GM23338 (cell line): ENCODE results near the gene TCERG1L. TPM values are rescaled to one million over a fixed set of nuclear protein-coding genes. Genes with fewer than 3 reads are reported as not detected.
"Not testable (repeated sequence)": the region's sequence is repeated elsewhere in the genome, so short reads cannot be mapped to it uniquely, and the experiment has no call there.

ENCODE experiments used
- ATAC-seq: fragments of 200-7000 bp; cut with Tn5 transposase; 3 replicates; pipeline ENCODE4 v1.9.1; 2020
- DNase-seq: peaks from one replicate; pipeline ENCODE4 v3.0.0-alpha.2; 2015; ENCODE audit warnings: low spot score
- H2AFZ ChIP-seq: fragments of 200-600 bp; sonication (generic); 2 replicates; pipeline ENCODE4 v1.8.0; 2016; ENCODE audit warnings: antibody characterized with exemption, mild to moderate bottlenecking, moderate library complexity
- H3F3A ChIP-seq: fragments of 200-600 bp; sonication (generic); replicated peaks from 2 replicates; pipeline ENCODE4 v1.8.0; 2017; ENCODE audit warnings: antibody characterized with exemption, mixed run types, low read depth
- H3K27ac ChIP-seq: fragments of 200-600 bp; sonication (generic); 2 replicates; pipeline ENCODE4 v1.6.1; 2016; ENCODE audit warnings: low read depth
- H3K27me3 ChIP-seq: fragments of 200-600 bp; sonication (generic); 2 replicates; pipeline ENCODE4 v1.8.0; 2016; ENCODE audit warnings: mild to moderate bottlenecking, mixed run types, moderate library complexity; ENCODE audit not compliant: insufficient read depth
- H3K36me3 ChIP-seq: fragments of 200-600 bp; sonication (generic); 2 replicates; pipeline ENCODE4 v1.8.0; 2016; ENCODE audit warnings: mild to moderate bottlenecking; ENCODE audit not compliant: insufficient read depth
- H3K4me1 ChIP-seq: fragments of 200-600 bp; sonication (generic); 2 replicates; pipeline ENCODE4 v1.8.0; 2016; ENCODE audit warnings: mild to moderate bottlenecking, moderate library complexity; ENCODE audit not compliant: insufficient read depth
- H3K4me2 ChIP-seq: fragments of 200-600 bp; sonication (generic); 2 replicates; pipeline ENCODE4 v1.7.1; 2017; ENCODE audit warnings: mixed run types
- H3K4me3 ChIP-seq: fragments of 200-600 bp; sonication (generic); 2 replicates; pipeline ENCODE4 v1.6.1; 2016; ENCODE audit warnings: mixed run types
- H3K79me2 ChIP-seq: fragments of 200-600 bp; sonication (generic); replicated peaks from 2 replicates; pipeline ENCODE4 v1.8.0; 2017; ENCODE audit warnings: mild to moderate bottlenecking; ENCODE audit not compliant: insufficient read depth
- H3K9me2 ChIP-seq: fragments of 200-600 bp; sonication (generic); 2 replicates; pipeline ENCODE4 v1.8.0; 2017; ENCODE audit not compliant: insufficient read depth
- H4K20me1 ChIP-seq: fragments of 200-600 bp; sonication (generic); replicated peaks from 2 replicates; pipeline ENCODE4 v1.8.0; 2017; ENCODE audit warnings: mild to moderate bottlenecking; ENCODE audit not compliant: insufficient read depth
- H3K27ac Mint-ChIP-seq: 2 replicates; pipeline ENCODE4 v1.8.0; 2020; ENCODE audit warnings: inconsistent platforms, mild to moderate bottlenecking, moderate library complexity, mixed read lengths
- H3K27me3 Mint-ChIP-seq: 3 replicates; pipeline ENCODE4 v1.8.0; 2022; ENCODE audit warnings: low read depth, mild to moderate bottlenecking, moderate library complexity, mixed read lengths, inconsistent platforms; ENCODE audit not compliant: insufficient read depth, poor library complexity
- H3K36me3 Mint-ChIP-seq: 3 replicates; pipeline ENCODE4 v1.8.0; 2021; ENCODE audit warnings: low read depth, mild to moderate bottlenecking, inconsistent platforms, moderate library complexity, mixed read lengths
- H3K4me1 Mint-ChIP-seq: 3 replicates; pipeline ENCODE4 v1.8.0; 2020; ENCODE audit warnings: mild to moderate bottlenecking, inconsistent platforms, mixed read lengths
- H3K4me3 Mint-ChIP-seq: 3 replicates; pipeline ENCODE4 v1.8.0; 2021; ENCODE audit warnings: moderate library complexity, mild to moderate bottlenecking, inconsistent platforms, mixed read lengths
- H3K9me3 Mint-ChIP-seq: 3 replicates; pipeline ENCODE4 v1.8.0; 2020; ENCODE audit warnings: moderate library complexity, mild to moderate bottlenecking, inconsistent platforms, mixed read lengths
- CREB1 ChIP-seq: fragments of 250-450 bp; sonication (Bioruptor Pico); IDR thresholded peaks from 2 replicates; pipeline ENCODE4 v1.5.0; 2020; ENCODE audit warnings: low read depth, mild to moderate bottlenecking, moderate library complexity
- EZH2 ChIP-seq: fragments of 200-600 bp; sonication (generic); IDR thresholded peaks from one replicate; pipeline ENCODE4 v1.8.0; 2017; ENCODE audit warnings: antibody characterized with exemption, mild to moderate bottlenecking, low read depth; ENCODE audit not compliant: unreplicated experiment
- EZH2phosphoT487 ChIP-seq: fragments of 200-600 bp; sonication (generic); IDR thresholded peaks from one replicate; pipeline ENCODE4 v1.8.1; 2018; ENCODE audit warnings: antibody characterized with exemption; ENCODE audit not compliant: unreplicated experiment
- JUNB ChIP-seq: IDR thresholded peaks from one replicate; pipeline ENCODE4 v1.6.1; 2016; ENCODE audit warnings: antibody characterized with exemption; ENCODE audit not compliant: unreplicated experiment
- STAT1 ChIP-seq: IDR thresholded peaks from one replicate; pipeline ENCODE4 v1.6.1; 2016; ENCODE audit warnings: antibody characterized with exemption; ENCODE audit not compliant: unreplicated experiment
- ZNF114 ChIP-seq: fragments of 250-450 bp; sonication (Bioruptor Pico); IDR thresholded peaks from 2 replicates; pipeline ENCODE4 v1.5.0; 2020; ENCODE audit warnings: mild to moderate bottlenecking, moderate library complexity
- ZNF331 ChIP-seq: fragments of 250-450 bp; sonication (Bioruptor Pico); IDR thresholded peaks from 2 replicates; pipeline ENCODE4 v1.5.0; 2020; ENCODE audit warnings: low read depth, mild to moderate bottlenecking, moderate library complexity
- polyA plus RNA-seq: library from polyadenylated mRNA; unstranded; fragments of >200 nt; fragmentation: Nextera tagmentation; extraction: Ambion mirVana; gene quantifications from 2 replicates; pipeline ENCODE4 v1.2.1, GENCODE V29; 2016
- total RNA-seq: library from RNA; depleted of rRNA; stranded (reverse); fragments of >200 nt; shearing (Covaris generic); gene quantifications from 2 replicates; pipeline ENCODE4 v1.2.3, GENCODE V29; 2014
- TF ChIP-seq, protein P1 (sequence below): fragments of 250-450 bp; sonication (Bioruptor Pico); IDR thresholded peaks from 2 replicates; pipeline ENCODE4 v1.5.0; 2020; ENCODE audit warnings: mild to moderate bottlenecking, moderate library complexity

The TCERG1L gene
- total and polyA plus RNA-seq, 2 experiments from 2014 or later, result 3.9 to 5.5 TPM

DNA sequence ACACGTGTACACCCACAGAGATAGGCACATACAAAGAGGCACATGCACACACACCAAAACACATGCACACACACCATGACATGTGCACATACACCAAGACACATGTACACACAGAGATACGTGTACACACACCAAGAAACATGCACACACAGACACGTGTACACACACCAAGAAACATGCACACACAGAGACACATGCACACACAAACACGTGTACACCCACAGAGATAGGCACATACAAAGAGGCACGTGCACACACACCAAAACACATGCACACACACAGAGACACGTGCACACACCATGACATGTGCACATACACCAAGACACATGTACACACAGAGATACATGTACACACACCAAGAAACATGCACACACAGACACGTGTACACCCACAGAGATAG, 135.2 kb downstream of the TCERG1L start:
- not testable (repeated sequence) for ATAC-seq, H3K27ac ChIP-seq, H3K36me3 ChIP-seq, H3K27me3 ChIP-seq, H4K20me1 ChIP-seq, H3K4me1 Mint-ChIP-seq, H3K4me1 ChIP-seq, DNase-seq, H3K79me2 ChIP-seq, H3K4me2 ChIP-seq, H3K4me3 Mint-ChIP-seq, H3K9me2 ChIP-seq, H3K27ac Mint-ChIP-seq, H3F3A ChIP-seq, H3K4me3 ChIP-seq, H2AFZ ChIP-seq
- H3K9me3 Mint-ChIP-seq, result peaks cover 26% of the 10 kb centered on the region
- peaks cover 11% of the 10 kb centered on the region for H3K27me3 Mint-ChIP-seq
- H3K36me3 Mint-ChIP-seq, result peaks cover 14% of the 10 kb centered on the region

DNA sequence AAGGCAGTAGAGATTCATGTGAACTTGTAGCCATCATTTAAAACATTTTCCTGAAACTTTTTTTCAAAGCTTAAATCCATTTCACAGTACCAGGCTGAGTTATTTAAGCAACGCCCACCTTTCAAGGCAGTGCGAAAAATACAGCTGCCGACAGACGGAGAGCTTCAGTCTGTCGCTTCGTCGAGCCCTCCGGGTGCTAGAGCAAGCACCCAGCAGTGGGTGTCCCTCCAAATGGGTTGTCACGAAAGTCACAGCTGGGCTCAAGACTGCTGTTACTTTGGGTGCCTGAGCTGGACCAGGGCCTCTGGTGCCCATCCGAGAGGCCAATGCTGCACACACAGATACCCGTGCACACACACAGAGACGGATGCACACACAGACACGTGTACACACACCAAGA, 135.6 kb downstream of the TCERG1L start:
- H3K4me2 ChIP-seq, result no peak overlapping the region
- H3K27ac Mint-ChIP-seq, result no peak overlapping the region
- no peak overlapping the region for H2AFZ ChIP-seq
- peaks cover 3% of the 10 kb centered on the region; the same call in 2 of the 3 replicates for H3K4me1 Mint-ChIP-seq
- H4K20me1 ChIP-seq, result no peaks in the 10 kb centered on the region
- no peak overlapping the region for H3K4me3 Mint-ChIP-seq
- no peaks in the 10 kb centered on the region for H3K27me3 ChIP-seq
- H3K4me1 ChIP-seq, result no peaks in the 10 kb centered on the region
- no peak for DNase-seq
- peaks cover 11% of the 10 kb centered on the region for H3K27me3 Mint-ChIP-seq
- no peaks in the 10 kb centered on the region for H3K36me3 ChIP-seq
- peaks cover 14% of the 10 kb centered on the region for H3K36me3 Mint-ChIP-seq
- ATAC-seq, result no peak
- no peak overlapping the region for H3K4me3 ChIP-seq
- H3K27ac ChIP-seq, result no peak overlapping the region
- no peak for TF ChIP-seq CREB1 (CRISPR knock-in tag)
- no peaks in the 10 kb centered on the region for H3K9me2 ChIP-seq
- H3F3A ChIP-seq, result peaks cover 6% of the 10 kb centered on the region; the same call in 1 of the 2 replicates
- H3K9me3 Mint-ChIP-seq, result peaks cover 30% of the 10 kb centered on the region
- H3K79me2 ChIP-seq, result no peaks in the 10 kb centered on the region

DNA sequence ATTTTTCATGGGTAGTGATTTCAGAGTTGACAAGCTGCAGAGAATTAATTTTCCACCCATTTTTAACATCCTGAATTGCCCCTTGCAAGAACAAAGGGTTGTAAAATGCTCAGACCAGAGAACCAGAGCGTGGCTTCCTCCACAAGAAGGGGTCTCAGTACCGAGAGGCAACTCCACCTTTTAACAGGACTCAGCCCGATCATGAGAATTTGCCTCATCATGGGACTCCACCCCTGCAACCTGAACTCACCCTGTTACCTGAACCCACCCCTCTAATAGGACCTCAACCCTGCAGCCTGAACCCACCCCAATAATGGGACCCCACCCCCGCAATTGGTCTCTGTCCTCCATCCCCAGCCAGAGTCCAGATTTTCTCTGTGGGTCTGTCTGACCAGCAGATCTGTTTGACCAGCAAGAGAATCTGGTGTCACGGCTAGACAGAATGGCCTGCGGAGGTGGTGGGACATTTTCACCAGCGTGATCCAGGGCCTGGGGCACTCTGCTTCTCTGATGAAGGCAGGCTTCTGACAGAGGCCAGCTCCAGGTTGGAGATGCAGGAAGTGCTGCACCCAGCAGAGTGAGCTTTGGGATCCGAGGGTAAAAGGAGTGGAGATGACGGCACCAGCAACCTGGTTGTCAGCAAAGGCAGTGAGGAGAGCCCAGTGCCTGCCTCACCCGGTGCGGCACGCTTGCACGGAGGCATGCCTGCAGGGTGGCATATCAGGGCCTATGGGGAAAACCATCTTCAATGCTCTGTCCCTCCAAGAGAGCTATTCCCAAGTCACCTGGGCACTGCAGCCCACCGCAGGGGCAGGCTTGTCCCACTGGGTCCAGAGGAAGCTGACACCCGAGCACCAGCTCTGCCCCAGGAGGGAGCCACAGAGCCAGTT, 136.6 kb downstream of the TCERG1L start:
- peaks cover 6% of the 10 kb centered on the region; the same call in 1 of the 2 replicates for H3F3A ChIP-seq
- no peak overlapping the region for H2AFZ ChIP-seq
- ATAC-seq, result no peak
- H4K20me1 ChIP-seq, result no peaks in the 10 kb centered on the region
- no peaks in the 10 kb centered on the region for H3K79me2 ChIP-seq
- H3K4me3 ChIP-seq, result no peak overlapping the region
- H3K27ac ChIP-seq, result no peak overlapping the region
- H3K36me3 Mint-ChIP-seq, result peaks cover 14% of the 10 kb centered on the region
- no peaks in the 10 kb centered on the region for H3K27me3 ChIP-seq
- peaks cover 11% of the 10 kb centered on the region for H3K27me3 Mint-ChIP-seq
- H3K9me3 Mint-ChIP-seq, result peaks cover 40% of the 10 kb centered on the region
- H3K27ac Mint-ChIP-seq, result no peak overlapping the region
- H3K4me2 ChIP-seq, result no peak overlapping the region
- H3K4me3 Mint-ChIP-seq, result no peak overlapping the region
- peaks cover 3% of the 10 kb centered on the region; the same call in 2 of the 3 replicates for H3K4me1 Mint-ChIP-seq
- no peaks in the 10 kb centered on the region for H3K36me3 ChIP-seq
- DNase-seq, result no peak
- no peaks in the 10 kb centered on the region for H3K9me2 ChIP-seq
- H3K4me1 ChIP-seq, result no peaks in the 10 kb centered on the region
- TF ChIP-seq JUNB, result no peak
- TF ChIP-seq, protein P1, sequence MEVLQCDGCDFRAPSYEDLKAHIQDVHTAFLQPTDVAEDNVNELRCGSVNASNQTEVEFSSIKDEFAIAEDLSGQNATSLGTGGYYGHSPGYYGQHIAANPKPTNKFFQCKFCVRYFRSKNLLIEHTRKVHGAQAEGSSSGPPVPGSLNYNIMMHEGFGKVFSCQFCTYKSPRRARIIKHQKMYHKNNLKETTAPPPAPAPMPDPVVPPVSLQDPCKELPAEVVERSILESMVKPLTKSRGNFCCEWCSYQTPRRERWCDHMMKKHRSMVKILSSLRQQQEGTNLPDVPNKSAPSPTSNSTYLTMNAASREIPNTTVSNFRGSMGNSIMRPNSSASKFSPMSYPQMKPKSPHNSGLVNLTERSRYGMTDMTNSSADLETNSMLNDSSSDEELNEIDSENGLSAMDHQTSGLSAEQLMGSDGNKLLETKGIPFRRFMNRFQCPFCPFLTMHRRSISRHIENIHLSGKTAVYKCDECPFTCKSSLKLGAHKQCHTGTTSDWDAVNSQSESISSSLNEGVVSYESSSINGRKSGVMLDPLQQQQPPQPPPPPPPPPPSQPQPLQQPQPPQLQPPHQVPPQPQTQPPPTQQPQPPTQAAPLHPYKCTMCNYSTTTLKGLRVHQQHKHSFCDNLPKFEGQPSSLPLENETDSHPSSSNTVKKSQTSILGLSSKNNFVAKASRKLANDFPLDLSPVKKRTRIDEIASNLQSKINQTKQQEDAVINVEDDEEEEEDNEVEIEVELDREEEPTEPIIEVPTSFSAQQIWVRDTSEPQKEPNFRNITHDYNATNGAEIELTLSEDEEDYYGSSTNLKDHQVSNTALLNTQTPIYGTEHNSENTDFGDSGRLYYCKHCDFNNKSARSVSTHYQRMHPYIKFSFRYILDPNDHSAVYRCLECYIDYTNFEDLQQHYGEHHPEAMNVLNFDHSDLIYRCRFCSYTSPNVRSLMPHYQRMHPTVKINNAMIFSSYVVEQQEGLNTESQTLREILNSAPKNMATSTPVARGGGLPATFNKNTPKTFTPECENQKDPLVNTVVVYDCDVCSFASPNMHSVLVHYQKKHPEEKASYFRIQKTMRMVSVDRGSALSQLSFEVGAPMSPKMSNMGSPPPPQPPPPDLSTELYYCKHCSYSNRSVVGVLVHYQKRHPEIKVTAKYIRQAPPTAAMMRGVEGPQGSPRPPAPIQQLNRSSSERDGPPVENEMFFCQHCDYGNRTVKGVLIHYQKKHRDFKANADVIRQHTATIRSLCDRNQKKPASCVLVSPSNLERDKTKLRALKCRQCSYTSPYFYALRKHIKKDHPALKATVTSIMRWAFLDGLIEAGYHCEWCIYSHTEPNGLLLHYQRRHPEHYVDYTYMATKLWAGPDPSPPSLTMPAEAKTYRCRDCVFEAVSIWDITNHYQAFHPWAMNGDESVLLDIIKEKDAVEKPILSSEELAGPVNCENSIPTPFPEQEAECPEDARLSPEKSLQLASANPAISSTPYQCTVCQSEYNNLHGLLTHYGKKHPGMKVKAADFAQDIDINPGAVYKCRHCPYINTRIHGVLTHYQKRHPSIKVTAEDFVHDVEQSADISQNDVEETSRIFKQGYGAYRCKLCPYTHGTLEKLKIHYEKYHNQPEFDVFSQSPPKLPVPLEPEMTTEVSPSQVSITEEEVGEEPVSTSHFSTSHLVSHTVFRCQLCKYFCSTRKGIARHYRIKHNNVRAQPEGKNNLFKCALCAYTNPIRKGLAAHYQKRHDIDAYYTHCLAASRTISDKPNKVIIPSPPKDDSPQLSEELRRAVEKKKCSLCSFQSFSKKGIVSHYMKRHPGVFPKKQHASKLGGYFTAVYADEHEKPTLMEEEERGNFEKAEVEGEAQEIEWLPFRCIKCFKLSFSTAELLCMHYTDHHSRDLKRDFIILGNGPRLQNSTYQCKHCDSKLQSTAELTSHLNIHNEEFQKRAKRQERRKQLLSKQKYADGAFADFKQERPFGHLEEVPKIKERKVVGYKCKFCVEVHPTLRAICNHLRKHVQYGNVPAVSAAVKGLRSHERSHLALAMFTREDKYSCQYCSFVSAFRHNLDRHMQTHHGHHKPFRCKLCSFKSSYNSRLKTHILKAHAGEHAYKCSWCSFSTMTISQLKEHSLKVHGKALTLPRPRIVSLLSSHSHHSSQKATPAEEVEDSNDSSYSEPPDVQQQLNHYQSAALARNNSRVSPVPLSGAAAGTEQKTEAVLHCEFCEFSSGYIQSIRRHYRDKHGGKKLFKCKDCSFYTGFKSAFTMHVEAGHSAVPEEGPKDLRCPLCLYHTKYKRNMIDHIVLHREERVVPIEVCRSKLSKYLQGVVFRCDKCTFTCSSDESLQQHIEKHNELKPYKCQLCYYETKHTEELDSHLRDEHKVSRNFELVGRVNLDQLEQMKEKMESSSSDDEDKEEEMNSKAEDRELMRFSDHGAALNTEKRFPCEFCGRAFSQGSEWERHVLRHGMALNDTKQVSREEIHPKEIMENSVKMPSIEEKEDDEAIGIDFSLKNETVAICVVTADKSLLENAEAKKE (CRISPR knock-in tag), result no peak
- TF ChIP-seq ZNF331, result no peak
- no peak for TF ChIP-seq ZNF114 (CRISPR knock-in tag)
- TF ChIP-seq STAT1, result no peak
- no peak for TF ChIP-seq EZH2
- TF ChIP-seq EZH2phosphoT487, result no peak
